OCI-LY1 (cell line): ENCODE results near the gene ASPA.

Source experiments
- CTCF ChIP-seq: fragments of 200-600 bp; sonication (generic), shearing (Covaris generic); IDR thresholded peaks from 2 replicates; pipeline ENCODE4 v1.5.1; 2017; ENCODE audit warnings: mild to moderate bottlenecking, antibody characterized with exemption, low read length, moderate library complexity, mixed read lengths
- EZH2 ChIP-seq: fragments of 200-600 bp; sonication (generic), shearing (Covaris generic); IDR thresholded peaks from 2 replicates; pipeline ENCODE4 v1.8.0; 2017; ENCODE audit warnings: borderline replicate concordance, mixed run types, mild to moderate bottlenecking, antibody characterized with exemption, low read length, moderate library complexity, mixed read lengths

- no peak for TF ChIP-seq CTCF
- TF ChIP-seq EZH2: no peak
These were observed 52.1 kb downstream of the ASPA start for GRCh38 chr17:3527896-3528295.
